Kidney glomerular epithelial cell (primary cell): Measurements from ENCODE around the gene SNN.

Source experiments
- DNase-seq: peaks from one replicate; lab custom pipeline; 2025; lab: John Stamatoyannopoulos, UW

SNN gene

GRCh38 chr16:11699234-11699894 is 31.1 kb downstream of the SNN start:
- DNase-seq, result no peak

GRCh38 chr16:11700264-11701029 is 32.2 kb downstream of the SNN start:
- no peak for DNase-seq

- DNase-seq, result no peak
Observed at GRCh38 chr16:11705311-11706025, 37.2 kb downstream of the SNN start.

- no peak for DNase-seq
Observed at GRCh38 chr16:11706180-11706742, 38.0 kb downstream of the SNN start.

GRCh38 chr16:11707679-11708197 is 39.5 kb downstream of the SNN start:
- DNase-seq, result no peak

- no peak for DNase-seq
Observed at GRCh38 chr16:11708421-11708820, 40.2 kb downstream of the SNN start.

- DNase-seq, result no peak
Observed at GRCh38 chr16:11711662-11712061, 43.4 kb downstream of the SNN start.

- no peak for DNase-seq
Observed at GRCh38 chr16:11712122-11712521, 43.9 kb downstream of the SNN start.

- DNase-seq, result peak; percentile 3
Observed at GRCh38 chr16:11715246-11715947, 47.1 kb downstream of the SNN start.

- DNase-seq, result no peak
Observed at GRCh38 chr16:11716336-11716735, 48.1 kb downstream of the SNN start.

- DNase-seq, result no peak
Observed at GRCh38 chr16:11717811-11718210, 49.6 kb downstream of the SNN start.

- DNase-seq, result no peak
Observed at GRCh38 chr16:11719171-11719570, 50.9 kb downstream of the SNN start.

- DNase-seq, result no peak
Observed at GRCh38 chr16:11719762-11720161, 51.5 kb downstream of the SNN start.

- DNase-seq, result no peak
Observed at GRCh38 chr16:11721781-11722467, 53.7 kb downstream of the SNN start.

GRCh38 chr16:11722468-11722808 is 54.2 kb downstream of the SNN start:
- DNase-seq, result no peak

- DNase-seq, result no peak
Observed at GRCh38 chr16:11725457-11725856, 57.2 kb downstream of the SNN start.

- peak; percentile 34 for DNase-seq
Observed at GRCh38 chr16:11726008-11726407, 57.8 kb downstream of the SNN start.

- no peak for DNase-seq
Observed at GRCh38 chr16:11727796-11728543, 59.7 kb downstream of the SNN start.
